ENCODE measurements around the gene BCAR3.

BCAR3 gene

DNA sequence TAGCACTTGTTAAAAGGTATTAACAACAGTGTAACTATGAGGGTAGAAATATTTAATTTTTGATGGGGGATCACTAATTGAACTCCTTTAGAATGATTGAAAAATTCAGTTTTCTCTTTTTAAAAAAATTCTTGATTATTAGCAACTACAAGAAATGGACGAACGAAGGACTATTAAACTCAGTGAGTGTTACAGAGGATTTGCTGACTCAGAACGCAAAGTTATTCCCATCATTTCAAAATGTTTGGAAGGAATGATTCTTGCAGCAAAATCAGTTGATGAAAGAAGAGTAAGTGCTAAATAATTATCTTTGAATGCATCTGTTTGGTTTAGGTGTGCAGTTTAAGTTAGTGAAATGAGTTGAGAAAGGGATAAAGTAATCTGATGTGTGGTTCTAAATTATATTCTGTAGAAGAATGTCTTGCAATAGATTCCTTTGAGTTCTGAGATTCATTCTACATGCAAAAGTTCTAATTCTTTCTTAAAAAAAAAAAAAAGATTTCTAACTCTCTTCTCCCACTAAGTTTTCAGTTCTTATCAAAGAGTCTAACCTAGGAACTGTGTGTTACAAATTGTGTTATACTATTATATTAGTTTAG, 148.8 kb downstream of the BCAR3 start:
- no peak for DNase-seq

DNA sequence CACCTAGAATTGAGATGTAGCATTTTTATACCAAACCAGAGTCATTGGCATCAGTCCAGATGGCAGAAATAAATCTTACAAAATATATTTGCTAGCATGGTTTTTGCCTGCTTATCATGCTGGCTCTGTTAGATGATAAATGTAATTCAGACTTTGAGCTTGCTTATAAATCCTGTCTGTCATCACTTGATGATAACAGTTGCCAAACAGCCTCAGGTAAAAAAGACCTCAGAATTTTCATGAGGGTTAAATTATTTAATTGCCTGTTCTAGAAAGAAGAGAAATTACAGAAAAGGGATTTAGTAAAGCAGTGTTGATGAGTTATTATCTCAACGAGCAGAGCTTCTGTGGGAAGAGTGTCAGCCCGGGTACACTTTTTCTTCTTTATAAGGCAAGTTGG, 150.4 kb downstream of the BCAR3 start:
- no peak for DNase-seq

DNA sequence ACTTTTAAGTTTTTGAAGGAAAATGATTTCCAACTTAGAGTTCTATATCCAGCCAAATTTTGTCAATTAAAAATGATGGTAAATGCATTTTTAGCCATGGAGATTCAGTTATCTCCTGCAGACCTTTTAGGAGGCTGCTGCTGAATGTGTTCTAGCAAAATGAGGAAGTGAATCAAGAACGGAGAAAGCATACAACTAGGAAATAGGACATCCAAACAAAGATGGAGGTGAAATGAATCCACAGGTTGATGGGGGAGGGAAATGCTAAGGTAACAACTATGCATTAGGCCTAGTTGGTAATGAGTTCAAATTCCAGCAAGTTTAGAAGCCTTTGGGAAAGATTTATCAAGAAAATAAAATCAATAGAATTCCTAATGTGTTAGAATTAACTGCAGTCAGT, 153.2 kb downstream of the BCAR3 start:
- DNase-seq = no peak

- no peak for DNase-seq
These were observed 155.2 kb downstream of the BCAR3 start for GRCh38 chr1:93526431-93526830.

DNA sequence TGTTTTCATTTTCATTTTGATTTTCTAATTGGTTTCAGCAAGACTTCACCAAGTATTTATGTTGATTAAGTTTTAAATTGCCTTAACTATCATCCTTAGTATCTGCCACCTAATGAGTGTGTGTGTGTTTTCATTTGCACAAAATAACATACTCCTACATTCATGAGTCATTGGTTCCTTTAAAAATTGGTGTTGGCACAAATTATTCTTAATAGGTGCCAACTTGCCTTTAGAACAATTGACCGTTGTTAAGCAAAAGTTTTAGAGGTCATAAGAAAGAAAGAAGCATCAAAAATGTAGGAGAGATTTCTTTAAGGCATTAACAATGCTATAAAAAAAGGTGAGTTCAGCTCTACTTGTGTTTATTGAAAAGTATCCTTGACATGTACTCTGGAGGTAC, 156.2 kb downstream of the BCAR3 start:
- DNase-seq = no peak

- DNase-seq = no peak
These were observed 158.9 kb downstream of the BCAR3 start for GRCh38 chr1:93522721-93523120.

DNA sequence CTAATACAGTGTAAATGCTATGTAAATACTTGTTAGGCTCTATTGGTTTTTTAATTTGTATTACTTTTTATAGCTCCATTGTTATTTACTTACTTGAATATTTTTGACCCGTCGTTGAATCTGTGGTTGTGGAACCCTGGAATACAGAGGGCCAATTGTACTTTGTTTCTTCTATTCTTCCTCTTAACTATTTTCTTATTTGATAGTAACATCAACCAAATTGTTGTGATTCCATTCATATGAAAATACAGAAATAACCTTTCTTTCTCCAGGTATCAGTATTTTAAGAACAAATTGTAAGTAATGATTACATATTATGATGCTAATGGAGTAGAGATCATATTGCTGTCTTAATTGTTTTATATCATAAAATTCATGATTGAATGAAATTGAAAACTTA, 160.0 kb downstream of the BCAR3 start:
- DNase-seq = no peak

- DNase-seq = no peak
These were observed 162.3 kb downstream of the BCAR3 start for GRCh38 chr1:93519199-93519829.

GRCh38 chr1:93518516-93518915, 163.1 kb downstream of the BCAR3 start:
- no peak for DNase-seq

DNA sequence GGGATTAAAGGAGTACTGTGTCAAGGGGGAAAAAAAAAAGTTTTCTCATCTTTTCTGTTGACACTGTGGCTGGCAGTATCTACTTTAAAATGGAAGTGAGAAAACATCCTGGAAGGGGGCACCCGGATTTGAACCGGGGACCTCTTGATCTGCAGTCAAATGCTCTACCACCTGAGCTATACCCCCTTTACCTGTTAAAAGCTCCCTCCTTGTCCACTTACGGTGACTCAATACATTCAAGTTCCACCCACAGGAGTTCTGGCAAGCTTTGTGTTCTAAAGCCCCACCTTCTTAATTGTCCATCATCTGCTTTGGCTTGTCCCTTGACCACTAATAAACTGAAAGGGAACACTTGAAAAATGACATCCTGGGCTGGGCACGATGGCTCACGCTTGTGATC, 165.5 kb downstream of the BCAR3 start:
- no peak for DNase-seq
